CD4-positive, CD25-positive, alpha-beta regulatory T cell (primary cell): ENCODE measurements around the gene LONRF2. TPM values are rescaled to one million over a fixed set of nuclear protein-coding genes. Genes with fewer than 3 reads are reported as not detected.

Experiments used
- ATAC-seq, 2 donors: fragments of 150-1000 bp; cut with Tn5 transposase; one replicate each; pipeline ENCODE4 v1.10.0; 2021; ENCODE audit warnings: low read depth in 2 of 2, moderate number of reproducible peaks in 2 of 2, moderate library complexity in 1 of 2
- DNase-seq, 3 donors: peaks; one replicate each; pipeline versions ENCODE4 v3.0.0 to v3.0.0-alpha.2; 2012 to 2022; ENCODE audit warnings: mixed read lengths in 1 of 3
- H3K27ac ChIP-seq: one replicate; pipeline ENCODE4 v1.7.0; 2013; ENCODE audit warnings: mild to moderate bottlenecking, low read length; ENCODE audit not compliant: insufficient read depth, poor library complexity, severe bottlenecking
- H3K27me3 ChIP-seq: one replicate; pipeline ENCODE4 v1.7.0; 2013; ENCODE audit warnings: low read length; ENCODE audit not compliant: control insufficient read depth, insufficient read depth
- H3K36me3 ChIP-seq: one replicate; pipeline ENCODE4 v1.7.0; 2013; ENCODE audit warnings: mild to moderate bottlenecking, low read length, moderate library complexity; ENCODE audit not compliant: control insufficient read depth, insufficient read depth
- H3K4me1 ChIP-seq: 2 replicates; pipeline ENCODE4 v1.7.0; 2013; ENCODE audit warnings: mild to moderate bottlenecking, low read length; ENCODE audit not compliant: insufficient read depth, control insufficient read depth, poor library complexity, severe bottlenecking
- H3K4me3 ChIP-seq: one replicate; pipeline ENCODE4 v1.7.0; 2013; ENCODE audit warnings: low read depth, mild to moderate bottlenecking, low read length, moderate library complexity
- H3K9me3 ChIP-seq, 2 experiments: 1 replicate in 1 of 2; 2 replicates in 1 of 2; pipeline ENCODE4 v1.7.0; 2013; ENCODE audit warnings: low read length in 2 of 2, mild to moderate bottlenecking in 1 of 2, moderate library complexity in 1 of 2; ENCODE audit not compliant: control insufficient read depth in 2 of 2
- H3K27ac Mint-ChIP-seq, 3 donors: one replicate each; pipeline ENCODE4 v1.8.0; 2020 to 2022; ENCODE audit warnings: mild to moderate bottlenecking in 3 of 3, mixed read lengths in 3 of 3, moderate library complexity in 2 of 3
- H3K27me3 Mint-ChIP-seq: one replicate; pipeline ENCODE4 v1.8.0; 2022; ENCODE audit warnings: mild to moderate bottlenecking, mixed read lengths
- H3K36me3 Mint-ChIP-seq: one replicate; pipeline ENCODE4 v1.8.0; 2020; ENCODE audit warnings: mixed read lengths
- H3K4me1 Mint-ChIP-seq, 4 donors: one replicate each; pipeline ENCODE4 v1.8.0; 2020 to 2022; ENCODE audit warnings: mixed read lengths in 4 of 4, mild to moderate bottlenecking in 1 of 4
- H3K4me3 Mint-ChIP-seq, 4 donors: one replicate each; pipeline ENCODE4 v1.8.0; 2020 to 2022; ENCODE audit warnings: mild to moderate bottlenecking in 4 of 4, mixed read lengths in 4 of 4, moderate library complexity in 3 of 4
- H3K9me3 Mint-ChIP-seq, 7 donors: one replicate each; pipeline ENCODE4 v1.8.0; 2020 to 2022; ENCODE audit warnings: mixed read lengths in 7 of 7, mild to moderate bottlenecking in 3 of 7, moderate library complexity in 2 of 7
- polyA plus RNA-seq, 4 donors: library from polyadenylated mRNA; unstranded; fragments of 300-500 nt; fragmentation: Illumina TruSeq; gene quantifications; one replicate each; pipeline ENCODE4 v1.2.3, GENCODE V29; 2021
- total RNA-seq: library from RNA; stranded (reverse); gene quantifications from one replicate; pipeline ENCODE4 v1.2.3, GENCODE V29; 2022

LONRF2 gene
- total and polyA plus RNA-seq, 5 donors from 2014 or later = 0.42 TPM; not detected in 4

DNA sequence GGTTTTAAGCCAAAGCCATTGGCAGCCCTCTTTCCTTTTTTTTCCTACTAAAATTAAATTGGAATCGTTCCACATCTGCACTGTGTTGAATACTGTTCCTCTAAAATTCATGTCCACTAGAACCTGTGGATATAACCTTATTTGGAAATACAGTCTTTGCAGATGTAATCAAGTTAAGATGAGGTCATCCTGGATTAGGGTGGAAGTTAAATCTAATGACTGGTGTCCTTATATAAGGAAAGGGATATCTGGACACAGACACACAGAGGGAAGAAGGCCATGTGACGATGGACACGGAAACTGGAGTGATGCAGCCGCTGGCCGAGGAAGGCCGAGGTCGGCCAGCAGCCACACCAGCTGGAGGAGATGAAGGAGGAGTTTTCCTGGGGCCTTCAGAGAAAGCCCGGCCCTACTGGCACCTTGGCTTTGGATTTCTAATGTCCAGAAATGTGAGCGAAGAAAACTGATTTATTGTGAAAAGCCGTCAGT, 49.4 kb downstream of the LONRF2 start:
- Mint-ChIP-seq H3K4me3 (no peak overlapping the region), H3K27me3 (no peaks in the 10 kb centered on the region), H3K9me3 (no peaks in the 10 kb centered on the region), H3K4me1 (peaks cover 0 to 6% (median 0%) of the 10 kb centered on the region in 4 donors), H3K36me3 (no peaks in the 10 kb centered on the region), H3K27ac (no peak overlapping the region)
- Histone ChIP-seq H3K4me3 (no peak overlapping the region), H3K9me3 (no peaks in the 10 kb centered on the region), H3K27ac (no peak overlapping the region), H3K4me1 (no peaks in the 10 kb centered on the region), H3K27me3 (no peaks in the 10 kb centered on the region), H3K36me3 (no peaks in the 10 kb centered on the region)
- ATAC-seq (no peak), DNase-seq (no peak)

DNA sequence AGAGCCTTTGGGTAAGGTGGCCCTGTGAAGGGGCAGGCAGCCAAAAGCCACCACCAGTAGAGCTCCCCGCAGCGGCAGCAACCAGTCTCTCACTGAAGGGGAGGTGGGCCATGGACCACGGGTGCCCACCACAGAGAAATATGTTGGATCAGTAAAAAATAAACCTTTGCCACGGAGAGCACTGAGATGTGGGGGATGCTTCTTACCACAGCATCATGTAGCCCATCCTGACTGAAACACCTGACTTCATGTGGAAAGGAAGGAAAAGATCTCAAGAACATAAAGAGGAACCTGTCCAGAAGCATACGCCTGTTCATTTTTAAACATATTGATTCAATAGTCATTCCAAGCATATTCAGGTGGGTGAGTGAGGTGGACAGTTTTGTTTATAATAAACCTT, 51.1 kb downstream of the LONRF2 start:
- H3K4me3 ChIP-seq = no peak overlapping the region
- H3K36me3 ChIP-seq = no peaks in the 10 kb centered on the region
- H3K27ac ChIP-seq = no peak overlapping the region
- H3K9me3 ChIP-seq = no peaks in the 10 kb centered on the region
- H3K36me3 Mint-ChIP-seq = no peaks in the 10 kb centered on the region
- H3K4me1 ChIP-seq = no peaks in the 10 kb centered on the region
- ATAC-seq = no peak
- H3K27me3 ChIP-seq = no peaks in the 10 kb centered on the region
- H3K4me3 Mint-ChIP-seq = no peak overlapping the region
- H3K4me1 Mint-ChIP-seq = peaks cover 0 to 6% (median 0%) of the 10 kb centered on the region in 4 donors
- H3K9me3 Mint-ChIP-seq = no peaks in the 10 kb centered on the region
- no peak for DNase-seq
- no peaks in the 10 kb centered on the region for H3K27me3 Mint-ChIP-seq
- no peak overlapping the region for H3K27ac Mint-ChIP-seq

DNA sequence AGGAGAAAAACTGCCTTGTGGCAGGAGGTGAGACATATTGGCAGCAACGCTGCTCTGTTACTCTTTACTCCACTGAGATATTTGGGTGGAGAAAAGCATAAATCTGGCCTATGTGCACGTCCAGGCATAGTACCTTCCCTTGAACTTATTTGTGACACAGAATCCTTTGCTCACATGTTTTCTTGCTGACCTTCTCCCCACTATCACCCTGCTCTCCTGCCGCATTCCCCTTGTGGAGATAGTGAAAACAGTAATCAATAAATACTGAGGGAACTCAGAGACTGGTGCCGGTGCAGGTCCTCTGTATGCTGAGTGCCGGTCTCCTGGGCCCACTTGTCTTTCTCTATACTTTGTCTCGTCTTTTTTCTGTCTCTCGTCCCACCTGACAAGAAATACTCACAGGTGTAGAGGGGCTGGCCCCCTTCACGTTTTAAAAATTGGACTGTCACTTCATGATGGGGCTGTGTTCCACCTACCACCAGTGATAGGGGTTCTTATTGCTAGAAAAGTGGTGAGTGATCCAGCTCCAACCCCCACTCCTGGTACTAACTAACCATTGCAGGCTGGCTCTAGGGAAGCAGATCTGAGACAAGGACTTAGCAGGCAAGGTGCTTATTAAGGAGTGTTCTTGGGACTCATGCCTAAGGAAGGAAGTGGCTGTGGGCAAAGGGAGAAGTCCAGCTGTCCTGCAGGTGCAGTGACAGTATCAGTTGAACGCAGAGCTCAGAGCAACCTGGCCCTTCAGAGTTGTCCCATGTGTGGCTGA, 51.7 kb downstream of the LONRF2 start:
- no peaks in the 10 kb centered on the region for H3K9me3 Mint-ChIP-seq
- peaks cover 0 to 6% (median 0%) of the 10 kb centered on the region in 4 donors for H3K4me1 Mint-ChIP-seq
- no peaks in the 10 kb centered on the region for H3K27me3 ChIP-seq

DNA sequence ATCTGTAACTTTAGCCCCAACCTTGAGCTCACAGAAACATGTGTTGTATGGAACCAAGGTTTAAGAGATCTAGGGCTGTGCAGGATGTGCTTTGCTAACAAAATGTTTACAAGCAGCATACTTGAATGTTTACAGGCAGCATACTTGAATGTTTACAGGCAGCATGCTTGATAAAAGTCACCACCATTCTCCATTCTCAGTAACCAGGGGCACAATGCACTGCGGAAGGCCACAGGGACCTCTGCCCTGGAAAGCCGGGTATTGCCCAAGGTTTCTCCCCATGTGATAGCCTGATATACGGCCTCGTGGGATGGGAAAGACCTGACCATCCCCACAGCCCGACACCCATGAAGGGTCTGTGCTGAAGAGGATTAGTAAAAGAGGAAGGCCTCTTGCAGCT, 52.4 kb downstream of the LONRF2 start:
- peaks cover 0 to 6% (median 0%) of the 10 kb centered on the region in 4 donors for H3K4me1 Mint-ChIP-seq
- no peak overlapping the region for H3K27ac Mint-ChIP-seq
- no peaks in the 10 kb centered on the region for H3K36me3 Mint-ChIP-seq
- ATAC-seq = no peak
- Histone ChIP-seq H3K27me3 (no peaks in the 10 kb centered on the region), H3K4me3 (no peak overlapping the region), H3K9me3 (no peaks in the 10 kb centered on the region), H3K27ac (no peak overlapping the region), H3K36me3 (no peaks in the 10 kb centered on the region), H3K4me1 (no peaks in the 10 kb centered on the region)
- no peaks in the 10 kb centered on the region for H3K9me3 Mint-ChIP-seq
- H3K4me3 Mint-ChIP-seq = no peak overlapping the region
- H3K27me3 Mint-ChIP-seq = no peaks in the 10 kb centered on the region
- DNase-seq = no peak

More for the DNA sequence above, 51.7 kb downstream of the LONRF2 start:
- no peak for DNase-seq
- no peaks in the 10 kb centered on the region for H3K4me1 ChIP-seq
- no peak overlapping the region for H3K4me3 Mint-ChIP-seq
- no peaks in the 10 kb centered on the region for H3K27me3 Mint-ChIP-seq
- H3K4me3 ChIP-seq = no peak overlapping the region
- no peak overlapping the region for H3K27ac ChIP-seq
- H3K36me3 Mint-ChIP-seq = no peaks in the 10 kb centered on the region
- H3K27ac Mint-ChIP-seq = no peak overlapping the region
- no peaks in the 10 kb centered on the region for H3K9me3 ChIP-seq
- ATAC-seq = no peak
- no peaks in the 10 kb centered on the region for H3K36me3 ChIP-seq

DNA sequence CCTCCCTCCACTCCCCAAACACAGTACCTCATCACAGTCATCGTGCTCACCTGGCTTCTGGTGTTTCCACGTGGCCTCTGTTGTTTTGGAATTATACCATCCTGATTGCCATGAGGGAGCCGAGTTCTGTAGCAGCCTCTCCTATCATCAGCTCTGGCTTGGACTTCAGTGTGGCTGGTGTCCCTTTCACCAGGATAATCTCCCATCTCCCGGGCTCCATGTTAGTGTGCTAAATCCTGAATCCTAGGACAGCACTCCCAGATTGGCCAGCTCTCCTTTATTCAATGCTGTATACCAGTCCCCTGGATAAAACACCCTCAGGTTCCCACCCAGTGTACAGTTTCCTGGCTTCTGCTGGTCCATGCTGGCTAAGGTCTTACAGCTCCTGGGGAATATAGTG, 53.3 kb downstream of the LONRF2 start:
- Histone ChIP-seq H3K27ac (no peak overlapping the region), H3K4me1 (no peaks in the 10 kb centered on the region), H3K4me3 (no peak overlapping the region), H3K27me3 (no peaks in the 10 kb centered on the region), H3K36me3 (no peaks in the 10 kb centered on the region), H3K9me3 (no peaks in the 10 kb centered on the region)
- no peak for ATAC-seq
- Mint-ChIP-seq H3K4me1 (peaks cover 0 to 4% (median 0%) of the 10 kb centered on the region in 4 donors), H3K27me3 (no peaks in the 10 kb centered on the region), H3K27ac (no peak overlapping the region), H3K9me3 (no peaks in the 10 kb centered on the region), H3K36me3 (no peaks in the 10 kb centered on the region), H3K4me3 (no peak overlapping the region)
- DNase-seq = no peak

DNA sequence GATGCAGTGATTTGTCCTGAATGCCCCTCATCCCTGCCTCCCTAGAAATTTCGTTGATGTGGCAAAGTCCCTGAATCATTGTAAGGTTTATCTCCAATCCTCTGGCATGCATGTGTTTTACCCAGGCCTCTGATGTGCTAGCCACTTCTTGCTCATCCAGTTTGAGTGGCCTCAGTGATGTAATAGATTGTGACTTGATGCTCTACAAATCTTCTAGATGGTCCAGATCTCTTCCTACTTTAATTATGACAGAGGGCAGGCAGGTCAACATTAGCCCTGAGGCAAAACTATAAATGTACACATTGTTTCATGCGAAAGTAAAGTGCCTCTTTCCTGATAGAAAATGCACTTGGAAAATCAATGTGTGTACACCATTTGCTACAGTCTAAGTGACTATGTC, 54.5 kb downstream of the LONRF2 start:
- Histone ChIP-seq H3K4me3 (no peak overlapping the region), H3K36me3 (no peaks in the 10 kb centered on the region), H3K9me3 (no peaks in the 10 kb centered on the region), H3K27ac (no peak overlapping the region), H3K4me1 (no peaks in the 10 kb centered on the region), H3K27me3 (no peaks in the 10 kb centered on the region)
- ATAC-seq (no peak), DNase-seq (no peak)
- H3K27ac Mint-ChIP-seq = no peak overlapping the region
- no peaks in the 10 kb centered on the region for H3K27me3 Mint-ChIP-seq
- H3K36me3 Mint-ChIP-seq = no peaks in the 10 kb centered on the region
- no peak overlapping the region for H3K4me3 Mint-ChIP-seq
- H3K9me3 Mint-ChIP-seq = no peaks in the 10 kb centered on the region
- H3K4me1 Mint-ChIP-seq = no peaks in the 10 kb centered on the region

DNA sequence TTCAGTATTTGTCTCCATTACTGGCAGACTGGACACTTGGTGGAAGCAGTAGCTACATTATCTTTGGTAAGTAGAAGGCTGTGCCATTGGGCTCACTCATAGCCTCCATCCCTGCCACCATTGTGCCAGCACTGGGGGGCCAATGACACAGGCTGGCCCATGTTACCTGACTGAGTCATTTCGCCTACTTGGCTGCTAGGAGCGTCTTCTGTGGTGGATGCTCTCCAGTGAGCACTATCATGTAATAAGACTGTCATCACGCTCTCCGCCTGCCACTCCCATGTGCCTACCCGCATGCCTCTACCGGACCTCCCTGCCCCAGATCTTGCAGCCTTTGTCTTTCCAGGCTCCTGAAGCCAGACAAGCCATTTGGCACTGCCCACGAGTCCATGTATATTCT, 56.2 kb downstream of the LONRF2 start:
- Mint-ChIP-seq H3K27me3 (no peaks in the 10 kb centered on the region), H3K9me3 (no peaks in the 10 kb centered on the region), H3K4me1 (no peaks in the 10 kb centered on the region), H3K36me3 (no peaks in the 10 kb centered on the region), H3K4me3 (no peak overlapping the region), H3K27ac (no peak overlapping the region)
- H3K9me3 ChIP-seq = no peaks in the 10 kb centered on the region
- H3K4me1 ChIP-seq = no peaks in the 10 kb centered on the region
- DNase-seq = no peak
- no peaks in the 10 kb centered on the region for H3K27me3 ChIP-seq
- H3K4me3 ChIP-seq = no peak overlapping the region
- ATAC-seq = no peak
- H3K36me3 ChIP-seq = no peaks in the 10 kb centered on the region
- no peak overlapping the region for H3K27ac ChIP-seq

DNA sequence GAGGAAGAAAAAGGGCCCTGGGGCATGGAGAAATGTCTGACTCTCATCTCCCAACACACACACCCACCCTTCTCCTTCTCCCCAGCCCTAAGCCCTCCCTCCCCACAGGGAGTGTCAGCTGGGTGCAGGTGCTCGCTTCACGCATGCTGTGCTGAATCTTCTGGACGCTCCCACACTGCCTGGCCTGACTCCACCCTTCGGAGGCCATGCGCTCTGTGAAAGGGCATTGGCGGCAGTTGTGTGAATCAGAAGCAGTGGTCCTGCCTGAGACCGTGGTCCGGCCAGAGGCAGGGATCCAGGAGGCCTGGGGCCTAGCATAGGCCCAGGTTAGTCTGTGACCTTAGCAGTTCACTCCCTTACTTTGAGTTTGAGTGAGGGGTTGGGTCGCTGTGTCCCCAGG, 57.1 kb downstream of the LONRF2 start:
- no peak overlapping the region for H3K27ac ChIP-seq
- H3K4me1 ChIP-seq = no peaks in the 10 kb centered on the region
- no peaks in the 10 kb centered on the region for H3K27me3 Mint-ChIP-seq
- no peaks in the 10 kb centered on the region for H3K27me3 ChIP-seq
- no peaks in the 10 kb centered on the region for H3K4me1 Mint-ChIP-seq
- H3K27ac Mint-ChIP-seq = no peak overlapping the region
- H3K36me3 Mint-ChIP-seq = no peaks in the 10 kb centered on the region
- no peak overlapping the region for H3K4me3 Mint-ChIP-seq
- DNase-seq (no peak), ATAC-seq (no peak)
- H3K9me3 ChIP-seq = no peaks in the 10 kb centered on the region
- no peaks in the 10 kb centered on the region for H3K9me3 Mint-ChIP-seq
- H3K4me3 ChIP-seq = no peak overlapping the region
- no peaks in the 10 kb centered on the region for H3K36me3 ChIP-seq
